Transverse colon (tissue), 3 donors: ENCODE data around the gene CCDC6.

ENCODE experiments used
- EP300 ChIP-seq: sonication (generic); formaldehyde crosslinking; IDR thresholded peaks from one replicate; pipeline ENCODE4 v1.6.1; 2017; ENCODE audit warnings: antibody characterized with exemption, low read depth
- TF ChIP-seq, protein P1 (sequence below), 5 experiments: fragments of 200-600 bp in 3 of 5; fragments of 450-650 bp in 2 of 5; sonication (generic) in 3 of 5; IDR thresholded peaks; 1 replicate in 2 of 5; 2 replicates in 3 of 5; pipeline ENCODE4 v1.5.1; 2016 to 2017; ENCODE audit warnings: antibody characterized with exemption in 5 of 5, inconsistent platforms in 3 of 5, mild to moderate bottlenecking in 2 of 5, moderate library complexity in 1 of 5

DNA sequence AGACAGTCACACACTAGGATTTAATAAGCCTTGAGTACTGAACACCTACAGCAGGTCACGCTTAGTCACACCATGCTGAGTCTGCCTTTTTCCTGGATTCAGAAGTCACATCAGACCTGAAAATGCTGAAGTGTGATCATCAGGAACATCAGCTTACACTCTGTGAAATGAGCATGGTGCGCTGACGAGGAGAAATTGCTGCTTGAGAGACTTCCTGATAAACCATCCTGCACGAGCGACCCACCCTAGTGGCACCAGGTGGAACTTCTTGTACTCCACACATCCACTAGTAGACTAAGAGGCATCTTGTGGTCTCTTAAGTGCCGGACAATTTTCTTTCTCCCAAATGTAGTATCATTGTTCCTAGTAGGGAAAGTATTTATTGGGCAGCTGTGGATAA lies 101.3 kb downstream of the CCDC6 start:
- TF ChIP-seq, protein P1, sequence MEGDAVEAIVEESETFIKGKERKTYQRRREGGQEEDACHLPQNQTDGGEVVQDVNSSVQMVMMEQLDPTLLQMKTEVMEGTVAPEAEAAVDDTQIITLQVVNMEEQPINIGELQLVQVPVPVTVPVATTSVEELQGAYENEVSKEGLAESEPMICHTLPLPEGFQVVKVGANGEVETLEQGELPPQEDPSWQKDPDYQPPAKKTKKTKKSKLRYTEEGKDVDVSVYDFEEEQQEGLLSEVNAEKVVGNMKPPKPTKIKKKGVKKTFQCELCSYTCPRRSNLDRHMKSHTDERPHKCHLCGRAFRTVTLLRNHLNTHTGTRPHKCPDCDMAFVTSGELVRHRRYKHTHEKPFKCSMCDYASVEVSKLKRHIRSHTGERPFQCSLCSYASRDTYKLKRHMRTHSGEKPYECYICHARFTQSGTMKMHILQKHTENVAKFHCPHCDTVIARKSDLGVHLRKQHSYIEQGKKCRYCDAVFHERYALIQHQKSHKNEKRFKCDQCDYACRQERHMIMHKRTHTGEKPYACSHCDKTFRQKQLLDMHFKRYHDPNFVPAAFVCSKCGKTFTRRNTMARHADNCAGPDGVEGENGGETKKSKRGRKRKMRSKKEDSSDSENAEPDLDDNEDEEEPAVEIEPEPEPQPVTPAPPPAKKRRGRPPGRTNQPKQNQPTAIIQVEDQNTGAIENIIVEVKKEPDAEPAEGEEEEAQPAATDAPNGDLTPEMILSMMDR (IDR thresholded peaks at IDR 0.05) = peak; percentile 49 to 82 (median 64)
- no peak for TF ChIP-seq EP300
